Stomach (tissue), 4 donors: ENCODE measurements around the gene KLHDC7B.

ENCODE experiments used
- CTCF ChIP-seq, 7 experiments: fragments of 450-650 bp in 4 of 7; fragments of 200-600 bp in 3 of 7; sonication (generic) in 3 of 7; IDR thresholded peaks; one replicate each; pipeline ENCODE4 v1.5.1; 2016 to 2019; ENCODE audit warnings: antibody characterized with exemption in 7 of 7, control low read depth in 2 of 7, mild to moderate bottlenecking in 1 of 7
- POLR2AphosphoS5 ChIP-seq, 3 donors: sonication (generic); formaldehyde crosslinking; IDR thresholded peaks; one replicate each; pipeline ENCODE4 v1.6.1; 2016; ENCODE audit warnings: antibody characterized with exemption in 3 of 3

GRCh38 chr22:50548040-50548920 is 2.6 kb downstream of the KLHDC7B start:
- TF ChIP-seq CTCF (IDR thresholded peaks at IDR 0.05) (no peak), POLR2AphosphoS5 (IDR thresholded peaks at IDR 0.05) (no peak)
